Right hindlimb (tissue), 1 donor: ENCODE measurements around the gene PSAP.

Experiments used
- DNase-seq: peaks from one replicate; pipeline ENCODE4 v3.0.0-alpha.2; 2018

Gene PSAP

GRCh38 chr10:71824333-71824732, 26.7 kb downstream of the PSAP start:
- no peak for DNase-seq

GRCh38 chr10:71823356-71823755, 27.7 kb downstream of the PSAP start:
- no peak for DNase-seq

- DNase-seq, result no peak
These were observed 28.9 kb downstream of the PSAP start for GRCh38 chr10:71821909-71822763.

GRCh38 chr10:71820966-71821365, 30.1 kb downstream of the PSAP start:
- no peak for DNase-seq

- DNase-seq, result no peak
These were observed 31.1 kb downstream of the PSAP start for GRCh38 chr10:71819985-71820384.

- DNase-seq, result no peak
These were observed 31.6 kb downstream of the PSAP start for GRCh38 chr10:71819441-71819861.

GRCh38 chr10:71818674-71819260, 32.3 kb downstream of the PSAP start:
- DNase-seq, result no peak

- DNase-seq, result no peak
These were observed 33.0 kb downstream of the PSAP start for GRCh38 chr10:71817831-71818655.

- no peak for DNase-seq
These were observed 34.0 kb downstream of the PSAP start for GRCh38 chr10:71816936-71817618.

- DNase-seq, result no peak
These were observed 34.6 kb downstream of the PSAP start for GRCh38 chr10:71816421-71816851.

GRCh38 chr10:71815515-71816130, 35.4 kb downstream of the PSAP start:
- no peak for DNase-seq

- no peak for DNase-seq
These were observed 36.1 kb downstream of the PSAP start for GRCh38 chr10:71814922-71815411.

- DNase-seq, result peak; percentile 10
These were observed 38.0 kb downstream of the PSAP start for GRCh38 chr10:71812913-71813590.

- DNase-seq, result peak; percentile 56
These were observed 38.8 kb downstream of the PSAP start for GRCh38 chr10:71812016-71812912.

- DNase-seq, result no peak
These were observed 39.7 kb downstream of the PSAP start for GRCh38 chr10:71811351-71811750.

GRCh38 chr10:71810048-71810750, 40.9 kb downstream of the PSAP start:
- DNase-seq, result no peak

GRCh38 chr10:71809628-71810027, 41.4 kb downstream of the PSAP start:
- DNase-seq, result no peak

GRCh38 chr10:71807557-71808510, 43.2 kb downstream of the PSAP start:
- DNase-seq, result no peak
